NCI-H524 treated with DMSO at 0.1 percent for 48 hours (cell line): ENCODE results near the gene KRTAP10-9.
"Not testable (repeated sequence)": the region's sequence is repeated elsewhere in the genome, so short reads cannot be mapped to it uniquely, and the experiment has no call there.

Experiments used
- DNase-seq: peaks from one replicate; lab custom pipeline; 2025; lab: John Stamatoyannopoulos, UW

The KRTAP10-9 gene, protein sequence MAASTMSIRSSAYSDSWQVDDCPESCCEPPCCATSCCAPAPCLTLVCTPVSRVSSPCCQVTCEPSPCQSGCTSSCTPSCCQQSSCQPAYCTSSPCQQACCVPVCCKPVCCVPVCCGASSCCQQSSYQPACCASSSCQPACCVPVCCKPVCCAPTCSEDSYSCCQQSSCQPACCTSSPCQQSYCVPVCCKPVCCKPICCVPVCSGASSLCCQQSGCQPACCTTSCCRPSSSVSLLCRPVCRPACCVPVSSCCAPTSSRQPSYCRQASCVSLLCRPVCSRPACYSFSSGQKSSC

DNA sequence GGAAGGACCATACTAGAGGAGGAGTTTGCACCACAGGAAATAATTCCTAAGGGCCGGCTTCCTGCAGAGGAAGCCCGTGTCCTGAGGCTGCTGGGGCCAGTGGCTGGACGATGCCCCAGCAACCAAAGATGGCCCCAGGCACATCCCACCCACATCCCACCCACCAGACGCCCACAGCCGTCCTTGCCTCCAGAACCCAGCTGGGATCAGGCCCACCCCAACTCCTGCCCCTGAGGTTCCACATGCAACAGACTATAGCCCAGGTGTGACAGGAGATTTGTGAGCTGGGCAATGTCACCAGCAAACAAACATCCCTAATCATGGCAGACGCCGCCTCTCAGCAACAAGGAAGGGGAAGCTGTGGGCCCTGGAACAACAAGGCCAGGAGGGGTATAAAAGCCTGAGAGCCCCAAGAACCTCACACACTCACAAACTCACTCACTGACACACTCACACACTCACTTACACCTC is at the start of gene KRTAP10-9:
Gene KRTAP10-9 (plus strand): TSS at position 421 of the 471 bp plus-strand sequence. CDS start 79 bp downstream, outside the sequence.
- no peak for DNase-seq

DNA sequence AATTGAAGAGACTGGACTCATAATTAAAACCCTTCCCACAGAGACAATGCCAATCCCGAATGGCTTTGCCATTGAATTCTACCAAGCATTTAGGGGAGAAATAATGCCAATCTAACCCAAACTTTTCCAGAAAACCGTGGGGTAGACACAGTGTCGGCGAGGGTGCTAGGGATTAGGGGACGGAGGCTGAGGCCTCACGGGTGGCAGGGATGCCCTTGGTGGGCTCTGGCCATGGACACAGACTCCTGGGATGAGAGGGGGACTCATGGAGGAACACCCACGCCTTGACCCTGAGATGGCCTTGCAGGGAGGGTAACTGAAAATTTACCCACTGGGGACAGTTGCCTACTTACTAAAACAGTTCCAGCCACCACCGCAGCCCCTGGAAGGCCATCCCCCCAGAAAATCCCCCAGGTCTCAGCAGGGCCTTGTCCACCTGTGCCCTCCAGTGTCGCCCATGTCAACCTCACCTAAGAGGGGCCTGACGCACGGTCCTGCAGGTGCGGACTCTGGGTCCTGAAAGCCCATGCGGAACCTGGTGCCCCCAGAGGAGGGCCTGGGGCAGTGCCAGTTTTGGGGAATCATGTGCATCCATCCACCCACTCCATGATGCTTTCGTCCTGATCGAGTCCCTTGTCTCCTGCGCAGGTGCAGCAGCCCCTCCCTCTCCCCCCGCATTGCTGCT is 48.4 kb upstream of the KRTAP10-9 start:
- DNase-seq, result no peak

DNA sequence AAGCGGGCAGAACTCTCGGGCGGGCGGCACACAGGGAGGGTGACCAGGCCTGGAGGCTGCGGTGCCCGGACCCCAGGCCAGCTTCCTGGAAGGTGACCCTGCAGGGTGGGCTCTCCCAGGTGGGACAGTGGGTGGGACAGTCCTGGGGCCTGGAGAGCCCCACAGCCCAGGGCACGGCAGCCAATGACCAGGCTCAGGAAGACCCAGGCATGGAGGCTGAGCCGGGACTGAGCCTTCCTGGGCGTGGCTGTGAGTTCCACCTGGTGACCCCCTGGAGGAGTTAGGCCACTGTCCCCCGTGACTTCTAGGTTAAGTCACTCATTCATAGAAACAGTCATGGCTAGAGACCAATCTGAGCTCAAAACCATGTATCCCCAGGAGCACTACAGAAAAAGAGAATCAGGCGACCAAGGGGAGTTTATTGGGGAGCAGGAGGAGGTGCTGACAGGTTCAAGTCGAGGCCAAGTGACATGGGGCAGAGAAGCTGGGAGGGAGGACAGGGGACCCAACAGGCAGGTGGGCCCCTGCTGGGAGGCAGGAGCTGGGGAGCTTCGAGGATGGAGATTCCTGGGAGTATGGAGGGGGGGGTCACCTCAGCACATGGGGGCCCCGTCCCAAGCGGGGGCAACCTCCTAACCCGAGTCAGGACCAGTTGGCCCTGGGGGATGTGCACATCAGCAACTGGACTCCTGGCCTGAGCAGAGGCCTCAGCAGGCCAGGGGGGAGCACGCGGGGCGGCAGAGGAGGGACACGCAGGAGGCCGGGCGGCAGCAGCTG is 47.6 kb upstream of the KRTAP10-9 start:
- DNase-seq, result no peak

DNA sequence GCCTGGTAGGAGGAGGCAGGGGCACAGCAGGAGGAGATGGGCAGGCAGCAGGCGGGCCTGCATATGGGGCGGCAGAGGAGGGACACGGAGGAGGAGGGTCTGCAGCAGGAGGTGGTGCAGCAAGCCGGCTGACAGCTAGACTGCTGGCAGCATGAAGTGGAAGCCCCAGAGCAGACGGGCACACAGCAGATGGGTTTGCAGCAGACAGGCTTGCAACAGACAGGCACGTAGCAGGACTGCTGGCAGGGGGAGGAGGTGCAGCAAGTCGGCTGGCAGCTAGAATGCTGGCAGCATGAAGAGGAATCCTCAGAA is 47.1 kb upstream of the KRTAP10-9 start:
- no peak for DNase-seq

DNA sequence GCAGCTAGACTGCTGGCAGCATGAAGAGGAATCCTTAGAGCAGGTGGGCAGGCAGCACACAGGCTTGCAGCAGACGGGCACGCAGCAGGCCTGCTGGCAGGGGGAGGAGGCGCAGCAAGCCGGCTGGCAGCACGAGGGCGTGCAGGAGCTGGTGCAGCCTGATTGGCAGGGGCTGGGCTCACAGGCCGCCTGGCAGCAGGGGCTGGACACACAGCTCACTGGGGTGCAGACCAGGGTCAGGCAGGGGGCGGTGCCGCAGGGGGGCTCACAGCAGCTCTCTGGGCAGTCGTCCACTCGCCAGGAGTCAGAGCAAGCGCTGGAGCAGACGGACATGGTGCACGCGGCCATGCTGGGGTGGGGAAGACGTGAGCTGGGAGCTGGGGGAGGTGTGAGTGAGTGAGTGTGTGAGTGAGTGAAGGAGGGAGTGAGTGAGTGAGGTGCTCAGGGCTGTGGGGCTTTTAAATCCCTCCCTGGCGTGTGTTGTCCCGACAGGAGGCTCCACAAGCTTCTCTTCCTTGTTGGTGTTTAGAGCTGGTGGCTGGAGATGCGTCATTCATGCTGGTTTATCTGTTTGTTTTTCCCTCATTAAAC is 46.6 kb upstream of the KRTAP10-9 start, which contains the start of gene KRTAP10-5:
Gene KRTAP10-5 (minus strand): TSS at position 374 of the 591 bp plus-strand sequence. CDS start 26 bp downstream, at position 348.
- not testable (repeated sequence) for DNase-seq

DNA sequence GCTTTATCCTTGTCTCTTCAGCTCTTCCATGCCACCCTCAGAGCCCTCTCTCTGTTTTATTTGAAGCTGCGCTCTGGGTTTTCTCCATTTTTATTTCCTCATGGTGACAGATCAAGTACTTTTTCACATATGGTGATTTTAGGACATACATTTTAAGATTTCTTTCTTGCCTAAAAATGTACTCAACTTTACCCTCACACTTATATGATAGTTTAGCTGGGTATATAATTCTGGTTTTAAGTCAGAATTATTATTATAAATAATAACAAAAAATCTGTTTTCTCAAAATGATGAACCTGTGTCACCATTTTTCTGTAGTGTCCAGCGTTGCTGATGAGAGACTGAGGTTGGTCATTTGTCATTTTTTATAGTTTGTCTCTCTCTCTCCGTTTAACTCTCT is 45.7 kb upstream of the KRTAP10-9 start:
- DNase-seq, result no peak

DNA sequence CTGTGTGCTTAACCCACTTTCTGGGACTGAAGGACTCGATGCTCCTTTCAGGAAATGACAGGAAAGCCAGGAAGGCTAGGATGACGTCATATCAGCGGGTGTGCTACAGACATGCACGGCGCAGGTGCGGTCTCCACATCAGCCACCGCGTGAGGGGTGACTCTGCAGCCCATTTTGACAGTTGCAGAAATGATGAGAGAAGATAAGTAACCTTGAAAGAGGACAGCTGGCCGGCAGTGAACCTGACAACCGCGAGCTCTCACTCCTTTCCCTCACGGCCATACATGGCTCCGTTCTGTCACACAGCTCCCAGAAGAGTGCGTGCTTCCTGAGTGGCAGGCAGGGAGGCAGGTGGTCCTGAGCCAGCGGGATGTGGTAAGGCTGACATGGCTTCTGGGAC is 44.8 kb upstream of the KRTAP10-9 start:
- DNase-seq, result no peak

DNA sequence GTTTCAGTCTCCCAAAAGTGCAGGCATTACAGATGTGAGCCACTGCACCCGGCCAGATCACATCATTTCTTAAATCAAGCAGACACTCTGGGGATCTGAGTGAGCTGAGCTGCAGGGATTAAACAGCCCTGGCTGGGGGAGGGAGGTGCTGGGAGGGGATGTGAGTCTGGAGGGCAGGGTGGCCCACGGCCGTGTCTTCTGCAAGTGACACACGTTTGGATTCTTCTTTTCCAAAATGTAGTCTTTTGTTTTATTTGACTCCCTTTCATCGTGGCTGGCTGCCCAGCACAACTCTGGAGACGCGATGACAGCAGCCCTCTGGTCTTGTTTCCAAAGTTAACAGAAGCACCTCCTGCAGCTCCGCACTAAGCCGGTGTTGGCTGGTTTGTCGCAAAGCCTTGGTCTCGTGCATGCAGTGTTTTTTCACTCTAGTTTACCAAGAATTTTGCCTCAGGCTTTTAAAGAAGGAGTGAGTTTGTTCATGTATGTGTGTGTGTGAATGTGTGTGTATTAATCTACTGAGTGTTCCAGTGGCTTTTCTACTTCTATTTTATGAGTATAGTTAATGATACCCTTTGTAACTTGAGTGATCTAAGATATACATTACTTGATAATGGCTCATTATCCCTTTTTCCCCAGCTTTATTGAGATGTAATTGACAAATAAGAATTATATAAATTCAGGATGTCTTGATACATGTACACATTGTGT is 43.6 kb upstream of the KRTAP10-9 start:
- DNase-seq, result no peak

DNA sequence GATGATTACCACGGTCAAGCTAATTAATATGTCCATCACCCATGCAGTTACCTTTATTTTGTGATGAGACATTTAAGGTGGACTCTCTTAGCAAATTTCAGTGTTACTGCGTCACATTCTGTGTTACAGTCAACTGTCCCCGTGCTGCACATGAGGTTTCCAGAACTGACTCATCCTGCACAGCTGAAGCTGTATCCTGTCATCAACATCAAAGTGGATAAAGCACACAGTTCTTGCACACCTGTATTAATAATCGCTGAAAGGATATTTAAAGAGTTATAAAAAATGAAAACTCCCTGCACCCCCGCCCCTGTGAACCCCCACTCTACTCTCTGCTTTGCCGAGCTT is 43.1 kb upstream of the KRTAP10-9 start:
- no peak for DNase-seq

DNA sequence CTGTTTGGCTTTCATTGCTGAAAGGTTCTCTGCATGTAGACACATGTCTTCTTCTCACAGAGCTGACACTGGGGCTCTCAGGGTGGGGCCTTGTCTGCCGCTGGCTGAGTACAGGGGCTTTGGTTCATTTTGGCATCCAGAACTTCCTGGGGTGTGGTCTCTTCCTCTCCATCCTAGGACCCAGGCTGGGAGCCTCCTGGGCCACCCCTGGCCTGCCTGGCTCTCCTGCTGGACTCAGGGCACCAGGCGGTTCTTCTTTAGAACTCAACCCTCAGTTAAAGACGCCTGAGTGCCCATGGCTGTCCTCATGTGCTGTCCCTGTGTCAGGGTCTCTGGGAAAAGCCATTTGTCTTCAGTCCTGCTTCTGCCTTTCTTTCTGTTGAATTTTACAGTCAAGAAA is 41.0 kb upstream of the KRTAP10-9 start:
- DNase-seq, result no peak

DNA sequence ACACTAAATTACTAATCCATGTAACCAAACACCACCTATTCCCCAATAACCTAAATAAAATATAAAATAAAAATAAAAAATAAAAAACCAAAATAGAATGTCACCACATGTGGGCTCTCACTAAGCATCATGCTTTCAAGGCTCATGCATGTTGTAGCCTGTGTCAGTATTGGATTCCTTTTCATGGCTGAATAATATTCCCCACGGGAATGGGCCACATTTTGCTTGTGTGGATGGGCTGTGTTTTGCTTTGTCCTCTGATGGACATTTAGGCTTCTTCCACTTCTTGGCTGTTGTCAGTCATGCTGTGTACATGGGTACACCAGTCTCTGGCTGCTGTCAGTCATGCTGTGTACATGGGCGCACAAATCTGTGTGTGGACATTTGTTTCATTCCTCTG is 37.8 kb upstream of the KRTAP10-9 start:
- DNase-seq, result no peak

DNA sequence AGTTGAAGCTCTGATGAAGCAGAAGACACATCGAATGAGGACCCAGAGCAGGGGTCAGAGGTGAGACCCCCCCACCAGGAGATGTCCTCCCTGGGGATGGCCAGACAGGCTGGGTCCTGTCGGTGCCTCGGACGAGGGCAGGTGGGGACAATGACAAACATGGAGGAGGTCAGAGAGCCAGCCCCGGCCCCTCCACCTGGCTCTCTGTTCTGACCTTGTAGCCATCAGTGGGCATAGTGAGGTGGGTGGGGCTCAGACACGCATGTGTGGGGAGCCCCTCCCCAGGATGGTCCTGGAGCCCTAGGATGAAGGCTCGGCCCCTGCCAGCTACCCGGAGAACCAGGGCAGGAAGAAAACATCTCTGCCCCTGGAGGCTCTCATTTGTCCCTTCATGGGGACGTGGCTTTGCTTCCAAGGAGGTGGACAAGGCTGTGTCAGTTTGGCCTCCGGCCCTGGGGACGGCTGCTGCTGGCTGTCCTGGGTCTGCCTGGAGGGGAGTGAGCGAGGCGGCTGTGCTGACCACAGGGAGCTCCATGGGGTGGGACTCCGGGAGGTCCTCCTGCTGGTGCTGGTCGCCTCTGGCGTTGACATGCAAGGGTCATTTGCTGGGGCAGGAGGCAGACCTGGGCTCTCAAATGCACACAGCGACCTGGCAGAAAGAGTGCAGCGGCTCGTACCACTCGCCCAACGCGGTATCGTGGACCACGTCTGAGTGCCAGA is 37.1 kb upstream of the KRTAP10-9 start:
- no peak for DNase-seq

DNA sequence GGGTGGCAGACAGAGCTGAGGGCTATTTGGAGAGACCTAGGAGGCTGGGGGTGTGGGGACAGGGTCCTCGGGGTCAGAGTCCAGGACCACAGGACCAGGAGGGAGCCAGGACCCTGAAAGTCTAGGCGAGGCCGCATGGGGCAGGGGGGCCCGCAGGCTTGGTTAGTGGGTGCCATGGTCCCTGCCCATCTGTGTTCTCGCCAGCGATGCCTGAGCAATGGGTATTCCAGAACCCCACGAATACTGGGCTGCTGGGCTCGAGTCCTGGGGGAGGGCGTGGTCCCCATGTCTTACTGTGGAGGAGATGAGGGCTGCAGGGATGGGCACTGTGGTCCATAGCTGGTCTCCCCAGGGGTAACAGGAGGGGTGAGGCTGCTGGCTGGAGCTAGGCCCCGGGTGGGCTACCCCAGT is 36.6 kb upstream of the KRTAP10-9 start:
- DNase-seq, result no peak

DNA sequence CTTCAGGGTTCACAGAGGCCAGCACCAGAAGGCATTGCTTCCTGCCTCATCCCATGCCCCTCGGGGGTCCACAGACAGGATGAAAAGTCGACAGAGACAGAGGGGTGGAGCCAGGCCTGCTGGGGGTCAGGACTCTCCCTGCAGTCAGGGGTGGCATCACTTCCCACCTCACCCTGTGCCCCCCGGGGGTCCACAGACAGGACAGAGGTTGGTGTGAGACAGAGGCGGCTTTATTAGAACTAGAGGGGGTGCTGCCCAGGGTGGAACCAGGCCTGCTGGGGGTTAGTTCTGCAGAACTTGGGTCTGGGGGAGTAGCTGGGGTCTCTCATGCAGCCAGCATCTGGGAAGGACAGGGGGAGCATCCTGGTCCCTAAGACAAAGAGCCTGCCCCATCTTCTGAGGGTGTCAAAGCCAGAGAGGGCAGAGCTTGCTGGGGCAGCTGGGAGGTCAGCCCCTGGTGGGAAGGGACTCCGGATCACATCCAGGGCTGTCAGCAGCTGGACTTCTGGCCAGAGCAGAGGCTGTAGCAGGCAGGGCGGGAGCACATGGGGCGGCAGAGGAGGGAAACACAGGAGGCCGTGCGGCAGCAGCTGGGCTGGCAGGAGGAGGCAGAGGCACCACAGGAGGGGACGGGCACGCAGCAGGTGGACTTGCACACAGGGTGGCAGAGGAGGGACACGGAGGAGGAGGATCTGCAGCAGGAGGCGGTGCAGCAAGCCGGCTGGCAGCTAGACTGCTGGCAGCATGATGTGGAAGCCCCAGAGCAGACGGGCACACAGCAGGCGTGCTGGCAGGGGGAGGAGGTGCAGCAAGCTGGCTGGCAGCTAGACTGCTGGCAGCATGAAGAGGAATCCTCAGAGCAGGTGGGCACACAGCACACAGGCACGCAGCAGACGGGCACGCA is 35.7 kb upstream of the KRTAP10-9 start:
- DNase-seq, result not testable (repeated sequence)

DNA sequence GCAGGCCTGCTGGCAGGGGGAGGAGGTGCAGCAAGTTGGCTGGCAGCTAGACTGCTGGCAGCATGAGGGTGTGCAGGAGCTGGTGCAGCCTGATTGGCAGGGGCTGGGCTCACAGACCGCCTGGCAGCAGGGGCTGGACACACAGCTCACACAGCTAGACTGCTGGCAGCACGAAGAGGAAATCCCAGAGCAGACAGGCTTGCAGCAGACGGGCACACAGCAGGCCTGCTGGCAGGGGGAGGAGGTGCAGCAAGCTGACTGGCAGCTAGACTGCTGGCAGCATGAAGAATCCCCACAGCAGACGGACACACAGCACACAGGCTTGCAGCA is 35.1 kb upstream of the KRTAP10-9 start:
- not testable (repeated sequence) for DNase-seq

DNA sequence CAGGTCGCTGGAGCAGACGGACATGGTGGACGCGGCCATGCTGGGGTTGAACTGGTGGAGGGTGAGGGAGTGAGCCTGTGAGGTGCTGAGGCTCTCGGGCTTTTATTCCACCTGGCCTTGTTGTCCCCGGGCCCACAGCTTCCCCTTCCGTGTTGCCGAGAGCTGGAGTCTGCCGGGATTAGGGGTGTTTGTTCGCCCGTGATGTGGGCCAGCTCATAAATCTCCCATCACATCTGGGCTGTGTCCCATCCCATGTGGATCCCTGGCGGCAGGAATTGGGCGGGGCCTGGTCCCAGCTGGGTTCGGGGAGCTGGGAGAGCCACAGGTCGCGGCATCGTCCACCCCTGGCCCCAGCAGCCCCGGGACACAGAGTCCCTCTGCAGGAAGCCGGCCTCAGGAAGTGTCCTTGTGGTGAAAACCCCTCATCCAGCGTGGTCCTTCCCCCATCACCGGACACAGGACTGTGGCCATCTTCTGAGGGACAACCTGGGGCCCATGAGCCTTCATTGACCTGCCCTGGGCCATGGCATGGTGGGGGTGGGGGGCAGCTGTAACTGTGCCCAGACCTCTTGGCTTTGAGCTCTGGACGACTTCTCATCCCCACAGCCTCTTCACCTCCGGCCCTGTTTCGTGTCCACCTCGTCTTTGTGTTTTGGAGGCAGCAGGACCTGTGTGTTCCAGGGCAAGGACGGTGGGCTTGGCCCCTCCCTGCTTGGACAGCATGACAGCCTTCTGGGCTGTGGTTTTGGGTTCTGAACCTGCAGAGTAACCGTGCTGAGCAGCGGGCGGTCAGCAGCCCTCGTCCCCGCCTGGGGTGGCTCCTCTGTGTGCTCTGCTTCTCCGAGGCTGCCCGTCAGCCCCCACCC is 34.2 kb upstream of the KRTAP10-9 start, which contains the start of gene KRTAP10-6:
Gene KRTAP10-6 (minus strand): TSS at position 60 of the 866 bp plus-strand sequence. CDS start 21 bp downstream, at position 39.
- DNase-seq, result no peak

DNA sequence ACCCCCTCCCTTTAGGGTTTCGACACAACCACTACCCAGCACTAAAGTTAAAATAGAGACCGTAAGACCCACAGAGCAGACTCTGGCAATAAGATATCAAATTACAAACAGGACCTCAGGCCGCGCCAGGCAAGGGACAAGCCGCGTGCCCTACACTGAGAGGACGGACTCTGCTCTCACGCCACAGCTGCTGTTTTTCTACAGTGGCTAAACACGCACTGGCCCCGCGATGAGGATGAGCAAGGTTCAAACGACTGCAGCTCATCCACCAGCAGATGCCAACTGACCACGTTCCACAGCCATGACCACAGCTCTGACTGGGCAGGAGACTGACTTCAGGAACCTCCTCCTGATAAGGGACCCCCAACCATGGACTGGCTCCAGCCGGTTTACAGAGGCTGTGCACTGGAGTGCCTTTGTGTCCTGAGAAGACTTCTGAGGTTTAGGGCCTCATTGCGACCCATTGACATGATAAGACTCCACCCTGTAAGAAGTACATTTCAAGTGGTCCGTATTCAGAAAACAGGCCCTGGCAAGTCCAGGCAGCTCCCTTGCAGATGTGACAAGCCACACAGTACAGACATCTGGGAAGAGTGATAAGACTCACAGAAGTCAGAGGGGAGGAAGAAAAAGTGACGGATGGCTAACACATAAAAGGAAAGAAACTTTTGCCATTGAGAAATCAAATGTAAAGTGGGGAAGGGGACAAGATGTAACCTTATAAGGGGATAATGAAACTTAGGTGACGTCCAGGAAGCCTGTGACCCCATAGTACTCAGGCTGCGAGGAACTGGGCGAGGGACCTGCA is 33.1 kb upstream of the KRTAP10-9 start:
- DNase-seq, result no peak

DNA sequence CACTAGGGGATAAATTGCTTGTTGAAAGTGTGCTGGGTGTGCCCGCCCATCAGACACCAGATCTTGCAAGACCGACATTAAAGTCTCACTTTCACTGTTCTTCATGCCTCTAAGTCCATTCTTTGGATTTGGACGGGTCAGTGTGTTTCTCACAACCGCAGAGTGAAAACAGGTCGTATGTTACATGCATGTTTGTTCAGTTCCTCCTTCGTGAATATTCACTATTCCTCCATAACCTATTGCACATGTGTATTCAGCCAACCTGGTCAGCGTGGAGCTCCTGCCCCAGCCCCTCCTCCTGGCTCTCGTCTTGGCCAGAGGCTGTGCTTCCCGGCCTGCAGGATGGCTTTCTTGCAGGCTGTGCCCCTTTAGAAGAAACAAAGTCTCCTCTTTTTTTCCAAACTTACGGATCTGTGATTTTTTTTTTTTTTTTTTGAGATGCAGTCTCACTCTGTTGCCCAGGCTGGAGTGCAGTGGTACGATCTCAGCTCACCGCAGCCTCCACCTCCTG is 32.4 kb upstream of the KRTAP10-9 start:
- no peak for DNase-seq
